Panc1 (cell line): ENCODE data around the gene JSRP1. TPM values are rescaled to one million over a fixed set of nuclear protein-coding genes. Genes with fewer than 3 reads are reported as not detected.

ENCODE experiments used
- ATAC-seq: fragments of 200-7000 bp; cut with Tn5 transposase; 2 replicates; pipeline ENCODE4 v1.9.1; 2020; ENCODE audit warnings: mild to moderate bottlenecking, moderate library complexity
- BruUV-seq: library from RNA; stranded (reverse); fragments of 400-500 nt; replicated peaks from 2 replicates; lab custom pipeline; 2021; lab: Mats Ljungman, UMichigan
- CTCF ChIA-PET: fragments of 300-600 bp; sonication (Branson Sonifier 250); formaldehyde crosslinking; loops from one replicate; lab custom pipeline; 2022; ENCODE audit warnings: antibody characterized with exemption; lab: Charles Lee
- POLR2A ChIA-PET: fragments of 300-600 bp; sonication (Branson Sonifier 250); formaldehyde crosslinking; loops from one replicate; lab custom pipeline; 2022; ENCODE audit warnings: antibody characterized with exemption; lab: Charles Lee
- DNase-seq: peaks from one replicate; pipeline ENCODE4 v3.0.0-alpha.2; 2010; ENCODE audit warnings: low read depth, low spot score
- H3K27ac ChIP-seq: 2 replicates; pipeline ENCODE4 v1.5.1; 2011; ENCODE audit warnings: mild to moderate bottlenecking, low read length, inconsistent platforms
- H3K27me3 ChIP-seq: fragments of 200-500 bp; sonication (Bioruptor generic); 2 replicates; pipeline ENCODE4 v1.6.0; 2014; ENCODE audit warnings: low read length, inconsistent platforms; ENCODE audit not compliant: control insufficient read depth, insufficient read depth
- H3K36me3 ChIP-seq: fragments of 200-500 bp; sonication (Bioruptor generic); 2 replicates; pipeline ENCODE4 v1.5.1; 2014; ENCODE audit warnings: inconsistent platforms, mild to moderate bottlenecking, low read length, moderate library complexity; ENCODE audit not compliant: control insufficient read depth, insufficient read depth
- H3K4me1 ChIP-seq: 2 replicates; pipeline ENCODE4 v1.5.1; 2011; ENCODE audit warnings: inconsistent platforms, mild to moderate bottlenecking, low read length, moderate library complexity; ENCODE audit not compliant: control insufficient read depth, insufficient read depth
- H3K4me3 ChIP-seq, 2 experiments: 2 replicates each; pipeline ENCODE4 v1.5.1; 2011 to 2012; ENCODE audit warnings: low read depth in 2 of 2, low read length in 2 of 2, mild to moderate bottlenecking in 2 of 2, inconsistent platforms in 1 of 2, moderate library complexity in 1 of 2
- H3K9me3 ChIP-seq: fragments of 200-500 bp; sonication (Bioruptor generic); 2 replicates; pipeline ENCODE4 v1.5.1; 2014; ENCODE audit warnings: low read depth, mild to moderate bottlenecking, inconsistent platforms, low read length, moderate library complexity; ENCODE audit not compliant: control insufficient read depth, insufficient read depth
- POLR2AphosphoS5 ChIP-seq: IDR thresholded peaks from 2 replicates; pipeline ENCODE4 v1.6.1; 2012; ENCODE audit warnings: mild to moderate bottlenecking, low read depth, low read length, moderate library complexity
- SIN3A ChIP-seq: IDR thresholded peaks from 2 replicates; pipeline ENCODE4 v1.6.1; 2012; ENCODE audit warnings: low read depth, mild to moderate bottlenecking, low read length, moderate library complexity, borderline replicate concordance; ENCODE audit not compliant: insufficient read depth
- TCF7L2 ChIP-seq: IDR thresholded peaks from 2 replicates; pipeline ENCODE4 v1.6.1; 2011; ENCODE audit warnings: mild to moderate bottlenecking, low read depth, low read length, inconsistent platforms
- in situ Hi-C: cut with HindIII; loops from 2 replicates; pipeline ENCODE4 v1.10.0; 2016; ENCODE audit warnings: low sequenced_read_pairs, low pct_unique_long_range_greater_than_20kb
- intact Hi-C: fragments of 100-400 bp; cut with micrococcal nuclease; formaldehyde crosslinking; loops from one replicate; pipeline ENCODE4 v1.10.0; 2022; ENCODE audit not compliant: unreplicated experiment
- total RNA-seq: library from RNA; stranded (reverse); gene quantifications from one replicate; pipeline ENCODE4 v1.2.1, GENCODE V29; 2021; ENCODE audit not compliant: unreplicated experiment
- TF ChIP-seq, protein P1 (sequence below): fragments of 450-650 bp; IDR thresholded peaks from 2 replicates; pipeline ENCODE4 v1.5.1; 2017; ENCODE audit warnings: mild to moderate bottlenecking
- TF ChIP-seq, protein P2 (sequence below), 2 experiments: IDR thresholded peaks; 2 replicates each; pipeline ENCODE4 v1.6.1; 2011 to 2012; ENCODE audit warnings: low read depth in 2 of 2, control low read depth in 1 of 2, low read length in 1 of 2, mild to moderate bottlenecking in 1 of 2, moderate library complexity in 1 of 2; ENCODE audit not compliant: insufficient read depth in 1 of 2

The JSRP1 gene
- total RNA-seq, 1 experiment from 2014 or later = 0.51 TPM

DNA sequence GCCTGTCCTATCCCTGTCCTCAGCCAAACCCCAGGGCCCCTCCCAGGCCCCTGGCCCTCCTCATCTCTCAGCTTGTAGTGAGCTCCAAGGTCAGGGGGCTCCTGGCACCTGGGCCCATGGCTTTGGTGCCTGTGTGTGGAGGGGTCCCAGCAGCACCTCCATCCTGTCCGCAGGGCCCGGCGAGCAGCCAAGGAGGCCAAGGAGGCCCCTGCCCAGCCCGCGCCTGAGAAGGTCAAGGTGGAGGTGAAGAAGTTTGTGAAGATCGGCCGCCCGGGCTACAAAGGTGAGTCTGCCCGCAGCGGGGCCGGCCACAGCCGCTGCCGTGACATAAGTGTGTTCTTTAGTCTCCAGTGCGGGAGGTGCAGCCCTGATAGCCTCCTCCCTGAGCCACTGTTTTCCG lies 10.9 kb downstream of the JSRP1 start:
- H3K36me3 ChIP-seq = no peaks in the 10 kb centered on the region
- H3K4me1 ChIP-seq = peaks cover 26% of the 10 kb centered on the region
- ATAC-seq (no peak), DNase-seq (no peak)
- intact Hi-C loops (no loop called here), in situ Hi-C loops (no loop called here)
- no peak overlapping the region for H3K4me3 ChIP-seq
- ChIA-PET POLR2A (no interaction called here), CTCF (no interaction called here)
- no peak for TF ChIP-seq POLR2AphosphoS5
- TF ChIP-seq, protein P1, sequence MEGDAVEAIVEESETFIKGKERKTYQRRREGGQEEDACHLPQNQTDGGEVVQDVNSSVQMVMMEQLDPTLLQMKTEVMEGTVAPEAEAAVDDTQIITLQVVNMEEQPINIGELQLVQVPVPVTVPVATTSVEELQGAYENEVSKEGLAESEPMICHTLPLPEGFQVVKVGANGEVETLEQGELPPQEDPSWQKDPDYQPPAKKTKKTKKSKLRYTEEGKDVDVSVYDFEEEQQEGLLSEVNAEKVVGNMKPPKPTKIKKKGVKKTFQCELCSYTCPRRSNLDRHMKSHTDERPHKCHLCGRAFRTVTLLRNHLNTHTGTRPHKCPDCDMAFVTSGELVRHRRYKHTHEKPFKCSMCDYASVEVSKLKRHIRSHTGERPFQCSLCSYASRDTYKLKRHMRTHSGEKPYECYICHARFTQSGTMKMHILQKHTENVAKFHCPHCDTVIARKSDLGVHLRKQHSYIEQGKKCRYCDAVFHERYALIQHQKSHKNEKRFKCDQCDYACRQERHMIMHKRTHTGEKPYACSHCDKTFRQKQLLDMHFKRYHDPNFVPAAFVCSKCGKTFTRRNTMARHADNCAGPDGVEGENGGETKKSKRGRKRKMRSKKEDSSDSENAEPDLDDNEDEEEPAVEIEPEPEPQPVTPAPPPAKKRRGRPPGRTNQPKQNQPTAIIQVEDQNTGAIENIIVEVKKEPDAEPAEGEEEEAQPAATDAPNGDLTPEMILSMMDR = no peak
- TF ChIP-seq SIN3A = no peak
- TF ChIP-seq TCF7L2 = no peak
- TF ChIP-seq, protein P2, sequence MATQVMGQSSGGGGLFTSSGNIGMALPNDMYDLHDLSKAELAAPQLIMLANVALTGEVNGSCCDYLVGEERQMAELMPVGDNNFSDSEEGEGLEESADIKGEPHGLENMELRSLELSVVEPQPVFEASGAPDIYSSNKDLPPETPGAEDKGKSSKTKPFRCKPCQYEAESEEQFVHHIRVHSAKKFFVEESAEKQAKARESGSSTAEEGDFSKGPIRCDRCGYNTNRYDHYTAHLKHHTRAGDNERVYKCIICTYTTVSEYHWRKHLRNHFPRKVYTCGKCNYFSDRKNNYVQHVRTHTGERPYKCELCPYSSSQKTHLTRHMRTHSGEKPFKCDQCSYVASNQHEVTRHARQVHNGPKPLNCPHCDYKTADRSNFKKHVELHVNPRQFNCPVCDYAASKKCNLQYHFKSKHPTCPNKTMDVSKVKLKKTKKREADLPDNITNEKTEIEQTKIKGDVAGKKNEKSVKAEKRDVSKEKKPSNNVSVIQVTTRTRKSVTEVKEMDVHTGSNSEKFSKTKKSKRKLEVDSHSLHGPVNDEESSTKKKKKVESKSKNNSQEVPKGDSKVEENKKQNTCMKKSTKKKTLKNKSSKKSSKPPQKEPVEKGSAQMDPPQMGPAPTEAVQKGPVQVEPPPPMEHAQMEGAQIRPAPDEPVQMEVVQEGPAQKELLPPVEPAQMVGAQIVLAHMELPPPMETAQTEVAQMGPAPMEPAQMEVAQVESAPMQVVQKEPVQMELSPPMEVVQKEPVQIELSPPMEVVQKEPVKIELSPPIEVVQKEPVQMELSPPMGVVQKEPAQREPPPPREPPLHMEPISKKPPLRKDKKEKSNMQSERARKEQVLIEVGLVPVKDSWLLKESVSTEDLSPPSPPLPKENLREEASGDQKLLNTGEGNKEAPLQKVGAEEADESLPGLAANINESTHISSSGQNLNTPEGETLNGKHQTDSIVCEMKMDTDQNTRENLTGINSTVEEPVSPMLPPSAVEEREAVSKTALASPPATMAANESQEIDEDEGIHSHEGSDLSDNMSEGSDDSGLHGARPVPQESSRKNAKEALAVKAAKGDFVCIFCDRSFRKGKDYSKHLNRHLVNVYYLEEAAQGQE (IDR thresholded peaks at IDR 0.05; ENCODE audit: insufficient read depth in 1 of 2, low read depth in 2 of 2, low read length in 1 of 2) = no peak
- no peak overlapping the region for H3K27ac ChIP-seq
- H3K9me3 ChIP-seq = no peaks in the 10 kb centered on the region
- no TSS peak for BruUV-seq
- H3K27me3 ChIP-seq = no peaks in the 10 kb centered on the region

DNA sequence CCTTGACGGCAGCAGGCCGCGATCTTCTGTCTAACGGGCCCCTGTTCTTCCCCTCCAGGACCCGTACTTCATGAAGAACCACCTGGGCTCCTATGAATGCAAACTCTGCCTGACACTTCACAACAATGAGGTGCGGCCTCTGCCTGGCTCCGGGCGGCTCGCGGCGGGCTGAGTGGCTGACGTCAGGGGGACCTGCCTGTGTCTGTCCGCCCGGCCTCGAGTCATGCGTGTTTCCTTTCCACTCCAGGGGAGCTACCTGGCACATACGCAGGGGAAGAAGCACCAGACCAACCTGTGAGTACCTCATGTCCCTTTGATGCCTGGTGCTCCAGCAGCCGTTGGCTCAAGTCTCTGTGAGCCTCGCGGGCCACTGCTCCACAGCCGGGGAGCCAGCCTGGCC lies 11.7 kb downstream of the JSRP1 start:
- no peak for DNase-seq
- Histone ChIP-seq H3K9me3 (no peaks in the 10 kb centered on the region), H3K36me3 (no peaks in the 10 kb centered on the region), H3K27me3 (no peaks in the 10 kb centered on the region), H3K4me1 (peaks cover 26% of the 10 kb centered on the region), H3K4me3 (no peak overlapping the region), H3K27ac (no peak overlapping the region)
- intact Hi-C loops = no loop called here
- CTCF ChIA-PET = no interaction called here
- POLR2A ChIA-PET = no interaction called here
- BruUV-seq = no TSS peak
- TF ChIP-seq TCF7L2 (no peak), SIN3A (no peak), POLR2AphosphoS5 (no peak)
- TF ChIP-seq, protein P1 = no peak
- TF ChIP-seq, protein P2 (IDR thresholded peaks at IDR 0.05; ENCODE audit: insufficient read depth in 1 of 2, low read depth in 2 of 2, low read length in 1 of 2) = no peak
- in situ Hi-C loops = no loop called here
- no peak for ATAC-seq
